Fibroblast of lung (primary cell): ENCODE results near the gene MAP7D2.

Experiments
- CTCF ChIP-seq, 2 donors: IDR thresholded peaks in 1 of 2; conservative IDR thresholded peaks in 1 of 2; 1 replicate in 1 of 2; 2 replicates in 1 of 2; pipeline ENCODE4 v1.5.1; 2011 to 2012; ENCODE audit warnings: low read length in 2 of 2, control low read depth in 1 of 2, inconsistent platforms in 1 of 2, low read depth in 1 of 2, mild to moderate bottlenecking in 1 of 2
- EZH2 ChIP-seq: IDR thresholded peaks from 2 replicates; pipeline ENCODE4 v1.5.1; 2012; ENCODE audit warnings: low read length, control low read depth, mild to moderate bottlenecking; ENCODE audit errors: missing control alignments

GRCh38 chrX:20124964-20125363 is 8.3 kb upstream of the MAP7D2 start:
- TF ChIP-seq EZH2 (no peak), CTCF (conservative IDR thresholded peaks at IDR 0.05 in 1 of 2, IDR thresholded peaks at IDR 0.05 in 1 of 2; ENCODE audit: low read depth in 1 of 2, low read length in 2 of 2) (no peak)
